ENCODE data around the gene BCL2A1. TPM values are rescaled to one million over a fixed set of nuclear protein-coding genes. Genes with fewer than 3 reads are reported as not detected.
A peak's percentile ranks its signal among the peaks of the same experiment; 100 is the strongest.

Gene BCL2A1
- total and polyA plus RNA-seq, 4 experiments from 2014 or later = 25.4 to 28.5 (median 27.2) TPM

GRCh38 chr15:79978655-79979514 lies 7.9 kb upstream of the BCL2A1 start:
- Histone ChIP-seq H3K36me3 (ENCODE audit: insufficient read depth, low read length) (no peaks in the 10 kb centered on the region), H3K9me3 (ENCODE audit: control insufficient read depth in 1 of 2, low read length in 2 of 2) (no peaks in the 10 kb centered on the region), H3K4me3 (ENCODE audit: low read length in 2 of 2) (no peak overlapping the region), H3K27me3 (ENCODE audit: insufficient read depth, low read length) (no peaks in the 10 kb centered on the region), H3K4me1 (ENCODE audit: insufficient read depth, low read length) (no peaks in the 10 kb centered on the region), H3K27ac (ENCODE audit: low read depth, low read length) (no peak overlapping the region)
- no peak for DNase-seq
- Mint-ChIP-seq H3K36me3 (no peaks in the 10 kb centered on the region), H3K4me3 (no peak overlapping the region), H3K27me3 (no peaks in the 10 kb centered on the region), H3K9me3 (no peaks in the 10 kb centered on the region), H3K27ac (peak overlapping the region in 1 of 7 donors; percentile 0), H3K4me1 (peaks cover 0 to 6% (median 1%) of the 10 kb centered on the region in 4 donors)
- intact Hi-C loops (cut with micrococcal nuclease) = no loop called here
- ChIA-PET CTCF (ENCODE audit: partially characterized antibody) (interaction anchor here (0.6 to 2.5 kb wide), 3 partner anchors 11 to 126 kb away, joined by 3 to 8 read pairs (median 4); no protein-coding TSS in a partner anchor), POLR2A (ENCODE audit: partially characterized antibody) (interaction anchor here (1.0 kb wide), 1 partner anchor 100 kb away, joined by 3 read pairs; no protein-coding TSS in a partner anchor)

GRCh38 chr15:79978260-79978654 lies 7.3 kb upstream of the BCL2A1 start:
- Histone ChIP-seq H3K27ac (ENCODE audit: low read depth, low read length) (no peak overlapping the region), H3K9me3 (ENCODE audit: control insufficient read depth in 1 of 2, low read length in 2 of 2) (no peaks in the 10 kb centered on the region), H3K4me3 (ENCODE audit: low read length in 2 of 2) (no peak overlapping the region), H3K27me3 (ENCODE audit: insufficient read depth, low read length) (no peaks in the 10 kb centered on the region), H3K36me3 (ENCODE audit: insufficient read depth, low read length) (no peaks in the 10 kb centered on the region), H3K4me1 (ENCODE audit: insufficient read depth, low read length) (peaks cover 5% of the 10 kb centered on the region)
- Mint-ChIP-seq H3K9me3 (no peaks in the 10 kb centered on the region), H3K4me1 (peaks cover 3 to 12% (median 5%) of the 10 kb centered on the region in 4 donors), H3K27me3 (no peaks in the 10 kb centered on the region), H3K36me3 (no peaks in the 10 kb centered on the region), H3K4me3 (no peak overlapping the region), H3K27ac (peak overlapping the region in 1 of 7 donors; percentile 0)
- POLR2A ChIA-PET (ENCODE audit: partially characterized antibody) = interaction anchor here (1.0 kb wide), 1 partner anchor 99 kb away, joined by 3 read pairs; no protein-coding TSS in a partner anchor
- intact Hi-C loops (cut with micrococcal nuclease) = no loop called here
- no peak for DNase-seq
- CTCF ChIA-PET (ENCODE audit: partially characterized antibody) = interaction anchor here (1.2 to 2.5 kb wide), 2 partner anchors 10 to 14 kb away, joined by 4 to 8 read pairs; no protein-coding TSS in a partner anchor

GRCh38 chr15:79977431-79978054 lies 6.5 kb upstream of the BCL2A1 start:
- Histone ChIP-seq H3K27ac (ENCODE audit: low read depth, low read length) (no peak overlapping the region), H3K4me1 (ENCODE audit: insufficient read depth, low read length) (peaks cover 10% of the 10 kb centered on the region), H3K36me3 (ENCODE audit: insufficient read depth, low read length) (no peaks in the 10 kb centered on the region), H3K4me3 (ENCODE audit: low read length in 2 of 2) (no peak overlapping the region), H3K9me3 (ENCODE audit: control insufficient read depth in 1 of 2, low read length in 2 of 2) (no peaks in the 10 kb centered on the region), H3K27me3 (ENCODE audit: insufficient read depth, low read length) (no peaks in the 10 kb centered on the region)
- no peaks in the 10 kb centered on the region for H3K27me3 Mint-ChIP-seq
- H3K4me3 Mint-ChIP-seq = no peak overlapping the region
- CTCF ChIA-PET (ENCODE audit: partially characterized antibody) = interaction anchor here (1.2 to 2.5 kb wide), 2 partner anchors 9 to 15 kb away, joined by 4 to 8 read pairs; no protein-coding TSS in a partner anchor
- no peak overlapping the region for H3K27ac Mint-ChIP-seq
- DNase-seq = no peak
- no peaks in the 10 kb centered on the region for H3K36me3 Mint-ChIP-seq
- intact Hi-C loops (cut with micrococcal nuclease) = no loop called here
- H3K4me1 Mint-ChIP-seq = peaks cover 5 to 19% (median 9%) of the 10 kb centered on the region in 4 donors
- H3K9me3 Mint-ChIP-seq = no peaks in the 10 kb centered on the region
- POLR2A ChIA-PET (ENCODE audit: partially characterized antibody) = interaction anchor here (1.0 kb wide), 1 partner anchor 98 kb away, joined by 3 read pairs; no protein-coding TSS in a partner anchor

DNA sequence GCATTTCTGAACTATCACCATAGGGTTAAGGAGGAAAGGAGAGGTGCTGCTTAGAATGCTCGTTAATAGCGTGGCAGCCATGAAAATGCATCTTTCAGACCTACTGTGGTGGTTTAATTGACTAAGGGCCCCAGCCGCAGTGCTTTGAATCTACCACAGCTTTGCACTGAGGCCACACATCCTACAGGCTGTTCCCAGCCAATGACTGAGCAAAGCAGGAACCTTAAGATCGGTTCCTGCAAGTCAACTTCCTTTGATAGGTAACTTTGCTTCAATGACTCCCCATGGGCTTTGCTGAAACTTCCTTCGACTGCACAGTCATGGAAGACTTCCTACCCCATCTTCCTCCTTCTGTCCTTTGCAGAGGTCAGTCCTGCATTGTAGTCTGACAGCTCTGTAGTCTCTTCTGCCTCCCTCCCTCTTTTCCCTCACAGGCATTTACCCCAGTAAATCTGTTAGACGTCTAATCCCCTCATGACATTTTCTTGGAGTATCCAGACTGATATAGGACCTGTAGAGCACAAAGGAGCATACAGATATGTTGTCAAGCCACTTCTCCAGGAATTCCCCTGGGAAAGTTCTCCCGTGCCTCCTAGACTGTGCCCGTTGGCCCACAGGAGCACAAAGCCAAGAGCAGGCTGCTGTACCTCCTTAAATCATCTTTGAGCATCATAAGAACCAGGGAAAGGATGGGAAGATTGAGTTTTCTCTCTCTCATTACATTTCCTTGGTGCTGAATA lies 2.6 kb upstream of the BCL2A1 start:
- peaks cover 25% of the 10 kb centered on the region for H3K4me1 ChIP-seq (ENCODE audit: insufficient read depth, low read length)
- H3K4me3 ChIP-seq (ENCODE audit: low read length in 2 of 2) = no peak overlapping the region
- Mint-ChIP-seq H3K9me3 (peaks cover 0 to 2% (median 0%) of the 10 kb centered on the region in 8 donors), H3K27ac (peak overlapping the region in 2 of 7 donors; percentile 54 to 57), H3K36me3 (peaks cover 0 to 6% of the 10 kb centered on the region in 2 donors), H3K4me1 (peaks cover 18 to 36% (median 27%) of the 10 kb centered on the region in 4 donors), H3K27me3 (no peaks in the 10 kb centered on the region), H3K4me3 (no peak overlapping the region)
- DNase-seq = no peak
- intact Hi-C loops (cut with micrococcal nuclease) = no loop called here
- no peaks in the 10 kb centered on the region for H3K36me3 ChIP-seq (ENCODE audit: insufficient read depth, low read length)
- ChIA-PET CTCF (ENCODE audit: partially characterized antibody) (interaction anchor here (0.6 kb wide), 1 partner anchor 214 kb away, joined by 3 read pairs; no protein-coding TSS in a partner anchor), POLR2A (ENCODE audit: partially characterized antibody) (interaction anchor here (0.7 to 1.4 kb wide), 3 partner anchors 50 to 77 kb away, joined by 3 to 7 read pairs (median 3); partner anchors contain the start of gene MTHFS)
- H3K27ac ChIP-seq (ENCODE audit: low read depth, low read length) = no peak overlapping the region
- H3K9me3 ChIP-seq (ENCODE audit: control insufficient read depth in 1 of 2, low read length in 2 of 2) = no peaks in the 10 kb centered on the region
- H3K27me3 ChIP-seq (ENCODE audit: insufficient read depth, low read length) = no peaks in the 10 kb centered on the region

GRCh38 chr15:79972863-79973262 lies 1.9 kb upstream of the BCL2A1 start:
- Mint-ChIP-seq H3K27ac (peak overlapping the region in 6 of 7 donors; percentile 7 to 81 (median 44)), H3K4me1 (peaks cover 25 to 43% (median 33%) of the 10 kb centered on the region in 4 donors), H3K4me3 (no peak overlapping the region), H3K27me3 (no peaks in the 10 kb centered on the region), H3K9me3 (peaks cover 0 to 2% (median 0%) of the 10 kb centered on the region in 8 donors), H3K36me3 (peaks cover 0 to 6% of the 10 kb centered on the region in 2 donors)
- intact Hi-C loops (cut with micrococcal nuclease) = no loop called here
- no peaks in the 10 kb centered on the region for H3K27me3 ChIP-seq (ENCODE audit: insufficient read depth, low read length)
- H3K4me1 ChIP-seq (ENCODE audit: insufficient read depth, low read length) = peaks cover 33% of the 10 kb centered on the region
- H3K4me3 ChIP-seq (ENCODE audit: low read length in 2 of 2) = no peak overlapping the region
- H3K36me3 ChIP-seq (ENCODE audit: insufficient read depth, low read length) = no peaks in the 10 kb centered on the region
- POLR2A ChIA-PET (ENCODE audit: partially characterized antibody) = interaction anchor here (0.7 to 1.4 kb wide), 3 partner anchors 49 to 76 kb away, joined by 3 to 7 read pairs (median 3); partner anchors contain the start of gene MTHFS
- DNase-seq = no peak
- CTCF ChIA-PET (ENCODE audit: partially characterized antibody) = interaction anchor here (0.6 kb wide), 1 partner anchor 213 kb away, joined by 3 read pairs; no protein-coding TSS in a partner anchor
- no peak overlapping the region for H3K27ac ChIP-seq (ENCODE audit: low read depth, low read length)
- H3K9me3 ChIP-seq (ENCODE audit: control insufficient read depth in 1 of 2, low read length in 2 of 2) = no peaks in the 10 kb centered on the region

- intact Hi-C loops (cut with micrococcal nuclease) = loop anchor here (2.0 kb wide), 1 partner anchor 91 kb away; no protein-coding TSS in a partner anchor
- ChIA-PET POLR2A (ENCODE audit: partially characterized antibody) (interaction anchor here (6.7 to 7.0 kb wide), 2 partner anchors 48 to 74 kb away, joined by 84 to 165 read pairs; partner anchors contain the start of gene MTHFS), CTCF (ENCODE audit: partially characterized antibody) (interaction anchor here (1.0 to 3.3 kb wide), 4 partner anchors 47 to 116 kb away, joined by 3 to 13 read pairs (median 4); partner anchors contain the start of gene MTHFS)
- DNase-seq = no peak
- peak overlapping the region; percentile 69 to 92 for H3K4me3 ChIP-seq (ENCODE audit: low read length in 2 of 2)
- H3K27me3 ChIP-seq (ENCODE audit: insufficient read depth, low read length) = no peaks in the 10 kb centered on the region
- H3K4me1 ChIP-seq (ENCODE audit: insufficient read depth, low read length) = peaks cover 58% of the 10 kb centered on the region
- peak overlapping the region; percentile 64 for H3K27ac ChIP-seq (ENCODE audit: low read depth, low read length)
- no peaks in the 10 kb centered on the region for H3K9me3 ChIP-seq (ENCODE audit: control insufficient read depth in 1 of 2, low read length in 2 of 2)
- no peaks in the 10 kb centered on the region for H3K36me3 ChIP-seq (ENCODE audit: insufficient read depth, low read length)
- Mint-ChIP-seq H3K4me3 (peak overlapping the region; percentile 87 to 98 (median 92)), H3K27me3 (no peaks in the 10 kb centered on the region), H3K9me3 (peaks cover 0 to 2% (median 0%) of the 10 kb centered on the region in 8 donors), H3K4me1 (peaks cover 43 to 69% (median 57%) of the 10 kb centered on the region in 4 donors), H3K27ac (peak overlapping the region; percentile 43 to 98 (median 90)), H3K36me3 (peaks cover 3 to 8% of the 10 kb centered on the region in 2 donors)
Measured at GRCh38 chr15:79970181-79970580, 815 bp downstream of the BCL2A1 start.

Measured in CD4-positive, alpha-beta memory T cell (primary cell).